CD4-positive, CD25-positive, alpha-beta regulatory T cell (primary cell): ENCODE measurements around the gene MLXIP. TPM values are rescaled to one million over a fixed set of nuclear protein-coding genes. Genes with fewer than 3 reads are reported as not detected.

ENCODE experiments used
- ATAC-seq, 2 donors: fragments of 150-1000 bp; cut with Tn5 transposase; one replicate each; pipeline ENCODE4 v1.10.0; 2021; ENCODE audit warnings: low read depth in 2 of 2, moderate number of reproducible peaks in 2 of 2, moderate library complexity in 1 of 2
- DNase-seq, 3 donors: peaks; one replicate each; pipeline versions ENCODE4 v3.0.0 to v3.0.0-alpha.2; 2012 to 2022; ENCODE audit warnings: mixed read lengths in 1 of 3
- H3K27ac ChIP-seq: one replicate; pipeline ENCODE4 v1.7.0; 2013; ENCODE audit warnings: mild to moderate bottlenecking, low read length; ENCODE audit not compliant: insufficient read depth, poor library complexity, severe bottlenecking
- H3K27me3 ChIP-seq: one replicate; pipeline ENCODE4 v1.7.0; 2013; ENCODE audit warnings: low read length; ENCODE audit not compliant: control insufficient read depth, insufficient read depth
- H3K36me3 ChIP-seq: one replicate; pipeline ENCODE4 v1.7.0; 2013; ENCODE audit warnings: mild to moderate bottlenecking, low read length, moderate library complexity; ENCODE audit not compliant: control insufficient read depth, insufficient read depth
- H3K4me1 ChIP-seq: 2 replicates; pipeline ENCODE4 v1.7.0; 2013; ENCODE audit warnings: mild to moderate bottlenecking, low read length; ENCODE audit not compliant: insufficient read depth, control insufficient read depth, poor library complexity, severe bottlenecking
- H3K4me3 ChIP-seq: one replicate; pipeline ENCODE4 v1.7.0; 2013; ENCODE audit warnings: low read depth, mild to moderate bottlenecking, low read length, moderate library complexity
- H3K9me3 ChIP-seq, 2 experiments: 1 replicate in 1 of 2; 2 replicates in 1 of 2; pipeline ENCODE4 v1.7.0; 2013; ENCODE audit warnings: low read length in 2 of 2, mild to moderate bottlenecking in 1 of 2, moderate library complexity in 1 of 2; ENCODE audit not compliant: control insufficient read depth in 2 of 2
- H3K27ac Mint-ChIP-seq, 3 donors: one replicate each; pipeline ENCODE4 v1.8.0; 2020 to 2022; ENCODE audit warnings: mild to moderate bottlenecking in 3 of 3, mixed read lengths in 3 of 3, moderate library complexity in 2 of 3
- H3K27me3 Mint-ChIP-seq: one replicate; pipeline ENCODE4 v1.8.0; 2022; ENCODE audit warnings: mild to moderate bottlenecking, mixed read lengths
- H3K36me3 Mint-ChIP-seq: one replicate; pipeline ENCODE4 v1.8.0; 2020; ENCODE audit warnings: mixed read lengths
- H3K4me1 Mint-ChIP-seq, 4 donors: one replicate each; pipeline ENCODE4 v1.8.0; 2020 to 2022; ENCODE audit warnings: mixed read lengths in 4 of 4, mild to moderate bottlenecking in 1 of 4
- H3K4me3 Mint-ChIP-seq, 4 donors: one replicate each; pipeline ENCODE4 v1.8.0; 2020 to 2022; ENCODE audit warnings: mild to moderate bottlenecking in 4 of 4, mixed read lengths in 4 of 4, moderate library complexity in 3 of 4
- H3K9me3 Mint-ChIP-seq, 7 donors: one replicate each; pipeline ENCODE4 v1.8.0; 2020 to 2022; ENCODE audit warnings: mixed read lengths in 7 of 7, mild to moderate bottlenecking in 3 of 7, moderate library complexity in 2 of 7
- polyA plus RNA-seq, 4 donors: library from polyadenylated mRNA; unstranded; fragments of 300-500 nt; fragmentation: Illumina TruSeq; gene quantifications; one replicate each; pipeline ENCODE4 v1.2.3, GENCODE V29; 2021
- total RNA-seq: library from RNA; stranded (reverse); gene quantifications from one replicate; pipeline ENCODE4 v1.2.3, GENCODE V29; 2022

The MLXIP gene
- total and polyA plus RNA-seq, 5 donors from 2014 or later, result 5.0 to 83.2 (median 7.8) TPM

GRCh38 chr12:122097584-122097926 is 19.0 kb downstream of the MLXIP start:
- no peaks in the 10 kb centered on the region for H3K36me3 ChIP-seq
- H3K4me1 ChIP-seq, result peaks cover 51% of the 10 kb centered on the region
- no peak overlapping the region for H3K27ac ChIP-seq
- H3K4me3 ChIP-seq, result no peak overlapping the region
- H3K9me3 Mint-ChIP-seq, result peaks cover 0 to 1% (median 0%) of the 10 kb centered on the region in 7 donors
- peaks cover 27 to 63% (median 45%) of the 10 kb centered on the region in 4 donors for H3K4me1 Mint-ChIP-seq
- no peaks in the 10 kb centered on the region for H3K9me3 ChIP-seq
- no peaks in the 10 kb centered on the region for H3K27me3 Mint-ChIP-seq
- no peaks in the 10 kb centered on the region for H3K36me3 Mint-ChIP-seq
- DNase-seq (no peak), ATAC-seq (no peak)
- H3K27ac Mint-ChIP-seq, result peak overlapping the region; percentile 87 to 93 (median 92)
- H3K4me3 Mint-ChIP-seq, result peak overlapping the region in 3 of 4 donors; percentile 24 to 41 (median 26)
- no peaks in the 10 kb centered on the region for H3K27me3 ChIP-seq

- Mint-ChIP-seq H3K36me3 (no peaks in the 10 kb centered on the region), H3K4me3 (peak overlapping the region in 3 of 4 donors; percentile 26 to 78 (median 41)), H3K27ac (peak overlapping the region; percentile 87 to 93 (median 92)), H3K4me1 (peaks cover 29 to 69% (median 48%) of the 10 kb centered on the region in 4 donors), H3K9me3 (peaks cover 0 to 1% (median 0%) of the 10 kb centered on the region in 7 donors), H3K27me3 (no peaks in the 10 kb centered on the region)
- Histone ChIP-seq H3K9me3 (no peaks in the 10 kb centered on the region), H3K27me3 (no peaks in the 10 kb centered on the region), H3K4me3 (no peak overlapping the region), H3K27ac (no peak overlapping the region), H3K4me1 (peaks cover 46% of the 10 kb centered on the region), H3K36me3 (no peaks in the 10 kb centered on the region)
- DNase-seq (no peak), ATAC-seq (peak in 1 of 2 donors; percentile 32)
Measured at GRCh38 chr12:122097927-122098756, 19.6 kb downstream of the MLXIP start.

GRCh38 chr12:122099280-122099749 is 20.8 kb downstream of the MLXIP start:
- no peak for DNase-seq

GRCh38 chr12:122099856-122100255 is 21.3 kb downstream of the MLXIP start:
- peaks cover 52% of the 10 kb centered on the region for H3K4me1 ChIP-seq

More at GRCh38 chr12:122099280-122099749, 20.8 kb downstream of the MLXIP start:
- H3K4me3 ChIP-seq, result peak overlapping the region; percentile 58
- H3K27me3 ChIP-seq, result no peaks in the 10 kb centered on the region
- H3K36me3 ChIP-seq, result no peaks in the 10 kb centered on the region
- H3K9me3 Mint-ChIP-seq, result peaks cover 0 to 1% (median 0%) of the 10 kb centered on the region in 7 donors
- no peaks in the 10 kb centered on the region for H3K27me3 Mint-ChIP-seq
- H3K27ac ChIP-seq, result peak overlapping the region; percentile 63
- ATAC-seq, result no peak
- H3K4me1 Mint-ChIP-seq, result peaks cover 35 to 77% (median 53%) of the 10 kb centered on the region in 4 donors
- peak overlapping the region; percentile 92 to 95 (median 93) for H3K27ac Mint-ChIP-seq
- peaks cover 46% of the 10 kb centered on the region for H3K4me1 ChIP-seq
- H3K4me3 Mint-ChIP-seq, result peak overlapping the region; percentile 73 to 79 (median 76)
- no peaks in the 10 kb centered on the region for H3K9me3 ChIP-seq
- no peaks in the 10 kb centered on the region for H3K36me3 Mint-ChIP-seq

GRCh38 chr12:122100568-122100967 is 22.0 kb downstream of the MLXIP start:
- Histone ChIP-seq H3K4me1 (peaks cover 58% of the 10 kb centered on the region), H3K27me3 (no peaks in the 10 kb centered on the region), H3K9me3 (no peaks in the 10 kb centered on the region), H3K36me3 (no peaks in the 10 kb centered on the region), H3K4me3 (peak overlapping the region; percentile 58), H3K27ac (peak overlapping the region; percentile 36)
- peaks cover 3% of the 10 kb centered on the region for H3K36me3 Mint-ChIP-seq
- H3K9me3 Mint-ChIP-seq, result peaks cover 0 to 1% (median 0%) of the 10 kb centered on the region in 7 donors
- H3K27me3 Mint-ChIP-seq, result no peaks in the 10 kb centered on the region
- DNase-seq (no peak), ATAC-seq (no peak)
- peak overlapping the region; percentile 87 to 95 (median 92) for H3K27ac Mint-ChIP-seq
- H3K4me3 Mint-ChIP-seq, result peak overlapping the region in 3 of 4 donors; percentile 48 to 78 (median 58)
- H3K4me1 Mint-ChIP-seq, result peaks cover 35 to 89% (median 61%) of the 10 kb centered on the region in 4 donors

More at GRCh38 chr12:122099856-122100255, 21.3 kb downstream of the MLXIP start:
- Mint-ChIP-seq H3K4me1 (peaks cover 35 to 82% (median 57%) of the 10 kb centered on the region in 4 donors), H3K9me3 (peaks cover 0 to 1% (median 0%) of the 10 kb centered on the region in 7 donors), H3K4me3 (peak overlapping the region; percentile 73 to 79 (median 76)), H3K36me3 (peaks cover 2% of the 10 kb centered on the region), H3K27ac (peak overlapping the region; percentile 92 to 95 (median 93)), H3K27me3 (no peaks in the 10 kb centered on the region)
- H3K36me3 ChIP-seq, result no peaks in the 10 kb centered on the region
- peak in 1 of 3 donors; percentile 54 for DNase-seq
- ATAC-seq, result peak; percentile 55 to 56
- peak overlapping the region; percentile 63 for H3K27ac ChIP-seq
- H3K4me3 ChIP-seq, result peak overlapping the region; percentile 58
- H3K9me3 ChIP-seq, result no peaks in the 10 kb centered on the region
- H3K27me3 ChIP-seq, result no peaks in the 10 kb centered on the region

- Mint-ChIP-seq H3K27ac (peak overlapping the region in 2 of 3 donors; percentile 1 to 92), H3K9me3 (peaks cover 0 to 1% (median 0%) of the 10 kb centered on the region in 7 donors), H3K27me3 (no peaks in the 10 kb centered on the region), H3K4me1 (peaks cover 35 to 92% (median 69%) of the 10 kb centered on the region in 4 donors), H3K4me3 (peak overlapping the region in 2 of 4 donors; percentile 44 to 48), H3K36me3 (peaks cover 3% of the 10 kb centered on the region)
- no peaks in the 10 kb centered on the region for H3K27me3 ChIP-seq
- ATAC-seq (no peak), DNase-seq (no peak)
- H3K27ac ChIP-seq, result no peak overlapping the region
- no peaks in the 10 kb centered on the region for H3K9me3 ChIP-seq
- peaks cover 67% of the 10 kb centered on the region for H3K4me1 ChIP-seq
- H3K4me3 ChIP-seq, result peak overlapping the region; percentile 1
- no peaks in the 10 kb centered on the region for H3K36me3 ChIP-seq
Measured at GRCh38 chr12:122102331-122102730, 23.8 kb downstream of the MLXIP start.

- H3K27me3 ChIP-seq, result no peaks in the 10 kb centered on the region
- peaks cover 3% of the 10 kb centered on the region for H3K36me3 Mint-ChIP-seq
- ATAC-seq, result no peak
- DNase-seq, result peak in 1 of 3 donors; percentile 49
- peak overlapping the region; percentile 84 to 93 (median 86) for H3K27ac Mint-ChIP-seq
- peaks cover 0 to 1% (median 0%) of the 10 kb centered on the region in 7 donors for H3K9me3 Mint-ChIP-seq
- H3K36me3 ChIP-seq, result no peaks in the 10 kb centered on the region
- H3K27ac ChIP-seq, result no peak overlapping the region
- no peaks in the 10 kb centered on the region for H3K9me3 ChIP-seq
- H3K27me3 Mint-ChIP-seq, result no peaks in the 10 kb centered on the region
- peak overlapping the region; percentile 67 to 78 (median 72) for H3K4me3 Mint-ChIP-seq
- peaks cover 38 to 91% (median 67%) of the 10 kb centered on the region in 4 donors for H3K4me1 Mint-ChIP-seq
- peaks cover 62% of the 10 kb centered on the region for H3K4me1 ChIP-seq
- H3K4me3 ChIP-seq, result peak overlapping the region; percentile 55
Measured at GRCh38 chr12:122104844-122105243, 26.3 kb downstream of the MLXIP start.
